Parathyroid adenoma (tissue), 2 donors: ENCODE measurements around the gene RASGEF1C.
A peak's percentile ranks its signal among the peaks of the same experiment; 100 is the strongest.
"Not testable (repeated sequence)": the region's sequence is repeated elsewhere in the genome, so short reads cannot be mapped to it uniquely, and the experiment has no call there.

Source experiments
- H2AFZ ChIP-seq: fragments of 300-600 bp; sonication (generic); one replicate; pipeline ENCODE4 v1.7.0; 2017; ENCODE audit warnings: antibody characterized with exemption, mild to moderate bottlenecking
- H3K27ac ChIP-seq: fragments of 300-600 bp; sonication (generic); one replicate; pipeline ENCODE4 v1.7.0; 2017
- H3K27me3 ChIP-seq: fragments of 300-600 bp; sonication (generic); one replicate; pipeline ENCODE4 v1.7.0; 2017; ENCODE audit warnings: low read length; ENCODE audit not compliant: control insufficient read depth, insufficient read depth
- H3K36me3 ChIP-seq: fragments of 300-600 bp; sonication (generic); one replicate; pipeline ENCODE4 v1.7.0; 2017; ENCODE audit warnings: low read length; ENCODE audit not compliant: control insufficient read depth, insufficient read depth
- H3K4me1 ChIP-seq: fragments of 300-600 bp; sonication (generic); one replicate; pipeline ENCODE4 v1.7.0; 2017; ENCODE audit warnings: control low read depth
- H3K4me2 ChIP-seq: fragments of 300-600 bp; sonication (generic); one replicate; pipeline ENCODE4 v1.7.0; 2017; ENCODE audit warnings: low read length
- H3K4me3 ChIP-seq: fragments of 300-600 bp; sonication (generic); one replicate; pipeline ENCODE4 v1.7.0; 2017; ENCODE audit warnings: low read depth, low read length
- H3K79me2 ChIP-seq: fragments of 300-600 bp; sonication (generic); one replicate; pipeline ENCODE4 v1.7.0; 2017; ENCODE audit warnings: control low read depth
- H3K9ac ChIP-seq: fragments of 300-600 bp; sonication (generic); one replicate; pipeline ENCODE4 v1.7.0; 2017; ENCODE audit warnings: mild to moderate bottlenecking
- H3K9me3 ChIP-seq: fragments of 300-600 bp; sonication (generic); one replicate; pipeline ENCODE4 v1.7.0; 2017; ENCODE audit warnings: low read length; ENCODE audit not compliant: control insufficient read depth
- CTCF ChIP-seq: fragments of 300-600 bp; sonication (generic); IDR thresholded peaks from one replicate; pipeline ENCODE4 v1.7.0; 2017; ENCODE audit warnings: antibody characterized with exemption, mild to moderate bottlenecking
- donor health status: primary hyperparathyroidism.

Gene RASGEF1C

GRCh38 chr5:180128671-180129261 lies 80.2 kb downstream of the RASGEF1C start:
- TF ChIP-seq CTCF, result no peak
- Histone ChIP-seq H3K79me2 (no peaks in the 10 kb centered on the region), H3K36me3 (no peaks in the 10 kb centered on the region), H3K27me3 (no peaks in the 10 kb centered on the region), H3K4me3 (no peak overlapping the region), H3K9ac (no peak overlapping the region), H3K4me1 (no peaks in the 10 kb centered on the region), H3K9me3 (no peaks in the 10 kb centered on the region), H2AFZ (no peak overlapping the region), H3K4me2 (no peak overlapping the region), H3K27ac (no peak overlapping the region)

GRCh38 chr5:180127682-180128670 lies 81.0 kb downstream of the RASGEF1C start:
- no peak overlapping the region for H3K4me2 ChIP-seq
- no peak overlapping the region for H3K9ac ChIP-seq
- H3K36me3 ChIP-seq, result no peaks in the 10 kb centered on the region
- H2AFZ ChIP-seq, result no peak overlapping the region
- no peak overlapping the region for H3K4me3 ChIP-seq
- no peaks in the 10 kb centered on the region for H3K27me3 ChIP-seq
- H3K27ac ChIP-seq, result no peak overlapping the region
- no peaks in the 10 kb centered on the region for H3K4me1 ChIP-seq
- no peaks in the 10 kb centered on the region for H3K9me3 ChIP-seq
- TF ChIP-seq CTCF, result no peak
- no peaks in the 10 kb centered on the region for H3K79me2 ChIP-seq

GRCh38 chr5:180126716-180127681 lies 82.0 kb downstream of the RASGEF1C start:
- no peaks in the 10 kb centered on the region for H3K27me3 ChIP-seq
- H3K4me3 ChIP-seq, result no peak overlapping the region

GRCh38 chr5:180126156-180126555 lies 82.9 kb downstream of the RASGEF1C start:
- not testable (repeated sequence) for H3K9me3 ChIP-seq

More at GRCh38 chr5:180126716-180127681, 82.0 kb downstream of the RASGEF1C start:
- no peak overlapping the region for H3K27ac ChIP-seq
- no peaks in the 10 kb centered on the region for H3K9me3 ChIP-seq
- no peak overlapping the region for H2AFZ ChIP-seq
- no peaks in the 10 kb centered on the region for H3K36me3 ChIP-seq
- no peaks in the 10 kb centered on the region for H3K4me1 ChIP-seq
- no peaks in the 10 kb centered on the region for H3K79me2 ChIP-seq
- no peak overlapping the region for H3K4me2 ChIP-seq
- peak; percentile 82 for TF ChIP-seq CTCF
- no peak overlapping the region for H3K9ac ChIP-seq

GRCh38 chr5:180124662-180125061 lies 84.3 kb downstream of the RASGEF1C start:
- H3K9ac ChIP-seq, H3K4me1 ChIP-seq, H3K27me3 ChIP-seq, H3K36me3 ChIP-seq, H3K4me3 ChIP-seq, H3K9me3 ChIP-seq, H3K27ac ChIP-seq, H3K79me2 ChIP-seq, H2AFZ ChIP-seq, H3K4me2 ChIP-seq: not testable (repeated sequence)

More at GRCh38 chr5:180126156-180126555, 82.9 kb downstream of the RASGEF1C start:
- not testable (repeated sequence) for H3K27me3 ChIP-seq, H3K4me1 ChIP-seq, H3K79me2 ChIP-seq, H3K27ac ChIP-seq, H3K36me3 ChIP-seq, H3K9ac ChIP-seq, H2AFZ ChIP-seq, H3K4me2 ChIP-seq, H3K4me3 ChIP-seq
